ENCODE data around the gene PRDM11. TPM values are rescaled to one million over a fixed set of nuclear protein-coding genes. Genes with fewer than 3 reads are reported as not detected.

Gene PRDM11
- total and polyA plus RNA-seq, 8 donors: 13.6 to 29.6 (median 21.4) TPM

- DNase-seq (no peak), ATAC-seq (no peak)
- Histone ChIP-seq H3K4me1 (peaks cover 6 to 22% of the 10 kb centered on the region in 2 donors), H3K27ac (peak overlapping the region; percentile 65 to 82), H3K9me3 (no peaks in the 10 kb centered on the region), H3K27me3 (peaks cover 0 to 23% of the 10 kb centered on the region in 2 donors), H3K36me3 (peaks cover 0 to 11% of the 10 kb centered on the region in 2 donors), H3K4me3 (peak overlapping the region; percentile 48 to 50)
- TF ChIP-seq CTCF (IDR thresholded peaks at IDR 0.05): no peak
- intact Hi-C loops (cut with DNase I): no loop called here
Measured at GRCh38 chr11:45179686-45180178, 33.3 kb downstream of the PRDM11 start.

GRCh38 chr11:45180179-45180847 is 33.9 kb downstream of the PRDM11 start:
- intact Hi-C loops (cut with DNase I): no loop called here
- Histone ChIP-seq H3K27ac (peak overlapping the region; percentile 76 to 82), H3K4me1 (peaks cover 6 to 22% of the 10 kb centered on the region in 2 donors), H3K27me3 (peaks cover 0 to 23% of the 10 kb centered on the region in 2 donors), H3K9me3 (no peaks in the 10 kb centered on the region), H3K36me3 (peaks cover 0 to 11% of the 10 kb centered on the region in 2 donors), H3K4me3 (peak overlapping the region; percentile 48 to 50)
- TF ChIP-seq CTCF (IDR thresholded peaks at IDR 0.05): peak in 1 of 2 donors; percentile 18
- ATAC-seq (peak; percentile 86), DNase-seq (peak; percentile 32 to 85 (median 50))

GRCh38 chr11:45180848-45181192 is 34.4 kb downstream of the PRDM11 start:
- DNase-seq (peak; percentile 50 to 88 (median 66)), ATAC-seq (peak; percentile 91)
- intact Hi-C loops (cut with DNase I): no loop called here
- H3K27me3 ChIP-seq: peaks cover 0 to 23% of the 10 kb centered on the region in 2 donors
- peaks cover 6 to 22% of the 10 kb centered on the region in 2 donors for H3K4me1 ChIP-seq
- no peaks in the 10 kb centered on the region for H3K9me3 ChIP-seq
- peaks cover 0 to 14% of the 10 kb centered on the region in 2 donors for H3K36me3 ChIP-seq
- H3K4me3 ChIP-seq: peak overlapping the region; percentile 48 to 50
- TF ChIP-seq CTCF (IDR thresholded peaks at IDR 0.05): no peak
- H3K27ac ChIP-seq: peak overlapping the region; percentile 76 to 82

GRCh38 chr11:45181193-45181888 is 34.9 kb downstream of the PRDM11 start:
- peak overlapping the region; percentile 48 to 50 for H3K4me3 ChIP-seq
- H3K4me1 ChIP-seq: peaks cover 6 to 22% of the 10 kb centered on the region in 2 donors
- peaks cover 0 to 23% of the 10 kb centered on the region in 2 donors for H3K27me3 ChIP-seq
- DNase-seq (no peak), ATAC-seq (no peak)
- H3K9me3 ChIP-seq: no peaks in the 10 kb centered on the region
- H3K27ac ChIP-seq: peak overlapping the region; percentile 76 to 82
- peaks cover 0 to 19% of the 10 kb centered on the region in 2 donors for H3K36me3 ChIP-seq
- no peak for TF ChIP-seq CTCF (IDR thresholded peaks at IDR 0.05)
- intact Hi-C loops (cut with DNase I): no loop called here

Data from left lung (tissue), 10 donors.